ENCODE data around the gene ANTXRL. TPM values are rescaled to one million over a fixed set of nuclear protein-coding genes. Genes with fewer than 3 reads are reported as not detected.

The ANTXRL gene
- total and polyA plus RNA-seq, 10 of the 15 experiments (the other 5 are each of a cell fraction or from before 2014, with no cell fraction given): not detected

DNA sequence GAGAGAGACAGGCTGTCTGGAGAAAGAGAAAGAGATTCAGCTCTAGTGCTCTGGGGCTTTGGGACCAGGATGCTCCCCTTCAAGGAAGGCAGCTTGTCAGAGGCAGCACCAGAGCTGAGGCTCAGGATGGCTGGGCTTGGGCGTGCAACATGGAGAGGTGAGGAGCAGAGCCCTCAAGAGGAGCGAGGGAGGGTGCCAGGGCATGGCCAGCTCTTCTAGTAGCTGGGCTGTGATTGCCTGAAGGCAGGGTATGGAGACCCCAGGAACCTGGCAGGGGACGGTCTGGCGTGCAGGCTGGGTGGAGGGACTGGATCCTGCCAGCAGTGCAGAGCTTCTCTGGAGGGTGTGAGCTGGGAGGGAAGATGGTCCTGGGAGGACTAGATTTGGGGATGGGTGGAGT lies 40.2 kb downstream of the ANTXRL start:
- SMC1A ChIA-PET (ENCODE audit: uncharacterized antibody, unreplicated experiment): no interaction called here
- Histone ChIP-seq H2AFZ (ENCODE audit: control insufficient read depth, low read depth, low read length) (no peak overlapping the region), H4K20me1 (ENCODE audit: control insufficient read depth, insufficient read depth) (no peaks in the 10 kb centered on the region), H3K9ac (ENCODE audit: control insufficient read depth, insufficient read depth, low read length) (no peak overlapping the region), H3K27ac (ENCODE audit: control insufficient read depth, insufficient read depth) (no peak overlapping the region), H3K79me2 (ENCODE audit: control insufficient read depth, insufficient read depth, low read length) (no peaks in the 10 kb centered on the region), H3K36me3 (ENCODE audit: control insufficient read depth in 2 of 2, insufficient read depth in 2 of 2, low read length in 1 of 2) (no peaks in the 10 kb centered on the region), H3K4me2 (ENCODE audit: control insufficient read depth, insufficient read depth) (no peak overlapping the region), H3K4me1 (ENCODE audit: control insufficient read depth, insufficient read depth, low read length) (no peaks in the 10 kb centered on the region), H3K4me3 (no peak overlapping the region), H3K9me3 (replicated peaks; ENCODE audit: control insufficient read depth, insufficient read depth, low read length) (no peaks in the 10 kb centered on the region), H3K27me3 (replicated peaks in 1 of 2; ENCODE audit: control insufficient read depth in 2 of 2, insufficient read depth in 2 of 2, low read length in 1 of 2) (no peaks in the 10 kb centered on the region; a peak in 2 of 4 replicates)
- WGBS (ENCODE audit: insufficient coverage, insufficient replicate concordance, low lambda C conversion rate, missing lambda C conversion rate): 19% methylated on average over 4 of the region's 4 CpGs
- in situ Hi-C loops (cut with MboI) (no loop called here), intact Hi-C loops (cut with micrococcal nuclease; ENCODE audit: unreplicated experiment) (no loop called here)
- POLR2A ChIA-PET: interaction anchor here (0.5 kb wide), 1 partner anchor 1265 kb away, joined by 3 read pairs; no protein-coding TSS in a partner anchor
- no peak for FAIRE-seq
- RAD21 ChIA-PET (ENCODE audit: unreplicated experiment): no interaction called here
- ATAC-seq: no peak
- TF ChIP-seq POU2F2 (IDR thresholded peaks at IDR 0.05; ENCODE audit: borderline replicate concordance, low read depth, low read length) (no peak), SIN3A (IDR thresholded peaks at IDR 0.05; ENCODE audit: low read depth, low read length) (no peak), CREM (IDR thresholded peaks at IDR 0.05; ENCODE audit: low read depth) (no peak), KAT2A (conservative IDR thresholded peaks at IDR 0.05; ENCODE audit: control insufficient read depth, low read depth, low read length) (no peak), STAT1 (conservative IDR thresholded peaks at IDR 0.05) (no peak), EP300 (IDR thresholded peaks at IDR 0.05; ENCODE audit: borderline replicate concordance in 1 of 2, control insufficient read depth in 1 of 2, low read depth in 2 of 2, low read length in 2 of 2) (no peak), KDM1A (IDR thresholded peaks at IDR 0.05; ENCODE audit: borderline replicate concordance) (no peak), ZNF622 (IDR thresholded peaks at IDR 0.05) (no peak), SMC3 (IDR thresholded peaks at IDR 0.05; ENCODE audit: borderline replicate concordance, low read length) (no peak)
- TF ChIP-seq, protein P1, sequence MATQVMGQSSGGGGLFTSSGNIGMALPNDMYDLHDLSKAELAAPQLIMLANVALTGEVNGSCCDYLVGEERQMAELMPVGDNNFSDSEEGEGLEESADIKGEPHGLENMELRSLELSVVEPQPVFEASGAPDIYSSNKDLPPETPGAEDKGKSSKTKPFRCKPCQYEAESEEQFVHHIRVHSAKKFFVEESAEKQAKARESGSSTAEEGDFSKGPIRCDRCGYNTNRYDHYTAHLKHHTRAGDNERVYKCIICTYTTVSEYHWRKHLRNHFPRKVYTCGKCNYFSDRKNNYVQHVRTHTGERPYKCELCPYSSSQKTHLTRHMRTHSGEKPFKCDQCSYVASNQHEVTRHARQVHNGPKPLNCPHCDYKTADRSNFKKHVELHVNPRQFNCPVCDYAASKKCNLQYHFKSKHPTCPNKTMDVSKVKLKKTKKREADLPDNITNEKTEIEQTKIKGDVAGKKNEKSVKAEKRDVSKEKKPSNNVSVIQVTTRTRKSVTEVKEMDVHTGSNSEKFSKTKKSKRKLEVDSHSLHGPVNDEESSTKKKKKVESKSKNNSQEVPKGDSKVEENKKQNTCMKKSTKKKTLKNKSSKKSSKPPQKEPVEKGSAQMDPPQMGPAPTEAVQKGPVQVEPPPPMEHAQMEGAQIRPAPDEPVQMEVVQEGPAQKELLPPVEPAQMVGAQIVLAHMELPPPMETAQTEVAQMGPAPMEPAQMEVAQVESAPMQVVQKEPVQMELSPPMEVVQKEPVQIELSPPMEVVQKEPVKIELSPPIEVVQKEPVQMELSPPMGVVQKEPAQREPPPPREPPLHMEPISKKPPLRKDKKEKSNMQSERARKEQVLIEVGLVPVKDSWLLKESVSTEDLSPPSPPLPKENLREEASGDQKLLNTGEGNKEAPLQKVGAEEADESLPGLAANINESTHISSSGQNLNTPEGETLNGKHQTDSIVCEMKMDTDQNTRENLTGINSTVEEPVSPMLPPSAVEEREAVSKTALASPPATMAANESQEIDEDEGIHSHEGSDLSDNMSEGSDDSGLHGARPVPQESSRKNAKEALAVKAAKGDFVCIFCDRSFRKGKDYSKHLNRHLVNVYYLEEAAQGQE (IDR thresholded peaks at IDR 0.05; ENCODE audit: low read depth, low read length): no peak
- TF ChIP-seq, protein P2, sequence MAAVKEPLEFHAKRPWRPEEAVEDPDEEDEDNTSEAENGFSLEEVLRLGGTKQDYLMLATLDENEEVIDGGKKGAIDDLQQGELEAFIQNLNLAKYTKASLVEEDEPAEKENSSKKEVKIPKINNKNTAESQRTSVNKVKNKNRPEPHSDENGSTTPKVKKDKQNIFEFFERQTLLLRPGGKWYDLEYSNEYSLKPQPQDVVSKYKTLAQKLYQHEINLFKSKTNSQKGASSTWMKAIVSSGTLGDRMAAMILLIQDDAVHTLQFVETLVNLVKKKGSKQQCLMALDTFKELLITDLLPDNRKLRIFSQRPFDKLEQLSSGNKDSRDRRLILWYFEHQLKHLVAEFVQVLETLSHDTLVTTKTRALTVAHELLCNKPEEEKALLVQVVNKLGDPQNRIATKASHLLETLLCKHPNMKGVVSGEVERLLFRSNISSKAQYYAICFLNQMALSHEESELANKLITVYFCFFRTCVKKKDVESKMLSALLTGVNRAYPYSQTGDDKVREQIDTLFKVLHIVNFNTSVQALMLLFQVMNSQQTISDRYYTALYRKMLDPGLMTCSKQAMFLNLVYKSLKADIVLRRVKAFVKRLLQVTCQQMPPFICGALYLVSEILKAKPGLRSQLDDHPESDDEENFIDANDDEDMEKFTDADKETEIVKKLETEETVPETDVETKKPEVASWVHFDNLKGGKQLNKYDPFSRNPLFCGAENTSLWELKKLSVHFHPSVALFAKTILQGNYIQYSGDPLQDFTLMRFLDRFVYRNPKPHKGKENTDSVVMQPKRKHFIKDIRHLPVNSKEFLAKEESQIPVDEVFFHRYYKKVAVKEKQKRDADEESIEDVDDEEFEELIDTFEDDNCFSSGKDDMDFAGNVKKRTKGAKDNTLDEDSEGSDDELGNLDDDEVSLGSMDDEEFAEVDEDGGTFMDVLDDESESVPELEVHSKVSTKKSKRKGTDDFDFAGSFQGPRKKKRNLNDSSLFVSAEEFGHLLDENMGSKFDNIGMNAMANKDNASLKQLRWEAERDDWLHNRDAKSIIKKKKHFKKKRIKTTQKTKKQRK (IDR thresholded peaks at IDR 0.05; ENCODE audit: low read depth, low read length): no peak
- no TSS peak for BruUV-seq (replicated peaks)
- CTCF ChIA-PET: no interaction called here
- no peak for DNase-seq (ENCODE audit: low read depth, low spot score)
